Measurements from ENCODE around the gene NOX3.

Gene NOX3

DNA sequence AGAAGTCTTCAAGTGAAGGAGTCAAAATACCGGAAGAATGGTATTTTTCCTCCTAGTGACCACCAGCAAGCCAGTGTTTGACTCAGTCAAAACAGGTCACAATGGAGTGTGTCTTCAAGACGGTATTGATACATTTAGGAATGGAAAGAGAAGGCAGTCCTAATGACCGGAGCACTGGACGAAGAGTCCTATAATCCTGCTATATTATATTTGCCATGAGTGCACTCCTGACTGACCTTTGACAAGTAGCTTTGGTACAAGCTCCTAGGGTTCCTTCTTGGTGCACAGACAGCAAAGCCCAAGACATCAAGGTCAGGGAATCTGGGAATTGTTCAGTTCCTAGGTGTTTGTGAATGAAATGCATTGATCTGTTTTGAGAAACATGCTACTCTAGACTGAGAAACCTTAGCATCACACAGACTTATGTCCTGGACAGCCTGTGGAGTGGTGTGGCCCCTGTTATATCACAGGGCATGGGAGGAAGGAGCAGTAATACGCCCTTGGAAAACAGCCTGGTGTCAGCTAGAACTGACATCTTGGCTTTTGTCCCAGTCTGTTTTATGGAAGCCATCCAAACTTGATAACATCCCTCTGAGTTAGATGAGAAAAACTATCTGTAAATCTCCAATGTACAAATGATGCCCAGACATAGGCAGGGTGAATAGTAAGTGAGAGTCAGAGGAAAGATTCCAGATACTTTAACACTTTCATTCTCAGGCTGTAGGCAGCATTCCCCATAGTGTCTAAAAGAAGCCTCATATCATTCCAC is 18.5 kb downstream of the NOX3 start:
- DNase-seq = no peak

GRCh38 chr6:155434829-155435423 is 20.7 kb downstream of the NOX3 start:
- DNase-seq = no peak

DNA sequence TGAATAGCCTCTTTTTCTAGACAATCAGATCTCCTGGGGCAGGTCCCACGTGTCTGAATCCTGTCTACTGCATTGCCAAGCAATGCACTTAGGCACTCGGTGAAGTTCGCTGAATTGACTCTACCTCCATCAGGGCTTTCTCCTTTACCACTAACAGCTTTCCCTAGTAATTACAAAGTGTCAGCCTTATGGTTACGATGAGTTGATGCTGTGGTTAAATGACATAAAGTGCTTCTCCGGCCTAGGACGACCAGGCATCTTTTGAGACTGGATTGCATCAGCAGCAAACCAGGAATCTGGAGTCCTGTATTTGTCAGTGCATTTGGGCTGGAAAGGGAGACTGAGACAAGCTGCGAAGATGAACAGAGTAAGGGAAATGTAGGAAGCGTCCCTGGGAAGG is 21.5 kb downstream of the NOX3 start:
- DNase-seq = no peak

DNA sequence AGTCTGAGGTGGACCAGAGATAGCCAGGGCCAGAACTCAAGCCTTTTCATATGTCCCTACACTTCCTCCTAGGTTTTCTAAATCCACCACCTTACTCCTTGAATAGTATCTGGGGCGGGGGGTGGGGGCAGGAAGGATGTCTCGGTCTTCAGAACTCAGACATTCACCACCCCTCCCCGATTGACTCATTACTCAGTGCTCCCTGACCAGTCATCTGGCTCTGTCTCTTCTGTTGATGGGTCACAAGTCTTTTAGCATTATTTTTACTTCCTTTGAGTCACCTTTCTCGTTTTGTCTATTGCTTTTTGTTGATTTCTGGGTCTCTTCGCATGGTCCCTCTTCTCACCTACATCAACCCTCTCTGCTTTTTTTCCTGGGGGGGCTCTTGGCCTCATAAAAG is 23.3 kb downstream of the NOX3 start:
- no peak for DNase-seq

- no peak for DNase-seq
Measured at GRCh38 chr6:155429321-155429893, 26.2 kb downstream of the NOX3 start.

GRCh38 chr6:155426408-155426945 is 29.2 kb downstream of the NOX3 start:
- DNase-seq = no peak

GRCh38 chr6:155424181-155424580 is 31.5 kb downstream of the NOX3 start:
- no peak for DNase-seq

DNA sequence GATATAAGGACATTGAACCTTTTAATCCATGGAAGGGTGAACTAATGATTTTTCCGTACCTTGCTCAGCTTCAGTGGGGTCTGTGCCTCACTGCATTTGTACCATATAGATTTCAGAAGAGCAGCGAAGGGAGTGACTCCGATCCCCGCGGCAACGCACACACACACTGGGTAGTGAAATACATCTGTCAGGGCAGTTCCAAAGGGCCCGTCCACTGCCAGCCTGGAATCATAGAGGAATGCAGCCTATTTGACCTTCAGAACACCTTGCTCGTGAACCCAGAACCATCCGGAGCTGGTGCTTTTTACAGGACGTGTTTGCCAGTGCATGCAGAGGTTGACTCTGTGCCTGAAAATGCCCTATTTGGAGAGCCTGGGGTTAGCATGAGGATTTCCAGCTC is 33.0 kb downstream of the NOX3 start:
- no peak for DNase-seq

GRCh38 chr6:155420492-155420891 is 35.1 kb downstream of the NOX3 start:
- DNase-seq = no peak

- no peak for DNase-seq
Measured at GRCh38 chr6:155419161-155419560, 36.5 kb downstream of the NOX3 start.

DNA sequence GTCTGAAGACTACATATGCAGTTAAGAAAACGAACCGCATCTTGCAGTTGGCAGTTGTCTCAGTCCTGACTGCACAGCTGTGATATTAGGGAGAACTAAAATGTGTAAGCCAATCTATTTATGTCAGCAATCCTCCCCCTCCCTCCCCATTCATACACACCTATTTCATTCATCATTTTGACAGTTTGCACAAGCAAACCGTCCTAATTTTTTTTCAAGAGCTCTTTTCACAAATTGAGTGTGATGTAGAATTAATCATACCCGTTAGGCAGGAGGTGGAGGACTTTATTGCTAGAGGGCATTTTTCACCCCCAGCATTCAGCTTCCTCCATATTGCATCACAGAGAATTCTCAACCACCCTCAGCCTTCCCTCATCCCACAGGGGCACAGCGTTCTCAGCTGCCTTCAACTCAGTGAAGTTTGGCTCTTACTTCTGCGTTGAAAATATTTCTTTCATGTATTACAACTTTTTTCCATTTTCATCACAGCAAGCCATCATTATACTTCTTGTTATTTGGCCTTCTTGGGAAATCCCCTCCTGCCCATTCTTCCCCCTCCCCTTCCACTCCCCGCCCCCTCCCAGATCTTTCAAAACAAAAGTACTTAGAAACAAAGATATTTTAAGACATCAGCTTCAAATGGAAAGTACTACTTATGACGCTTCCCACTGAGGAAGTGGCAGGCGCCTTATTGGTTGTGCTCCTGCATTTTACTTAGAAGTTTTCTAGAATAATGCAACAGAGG is 37.5 kb downstream of the NOX3 start:
- peak in 4 of 58 donors; percentile 2 to 14 (median 14) for DNase-seq

GRCh38 chr6:155417454-155417853 is 38.2 kb downstream of the NOX3 start:
- no peak for DNase-seq

DNA sequence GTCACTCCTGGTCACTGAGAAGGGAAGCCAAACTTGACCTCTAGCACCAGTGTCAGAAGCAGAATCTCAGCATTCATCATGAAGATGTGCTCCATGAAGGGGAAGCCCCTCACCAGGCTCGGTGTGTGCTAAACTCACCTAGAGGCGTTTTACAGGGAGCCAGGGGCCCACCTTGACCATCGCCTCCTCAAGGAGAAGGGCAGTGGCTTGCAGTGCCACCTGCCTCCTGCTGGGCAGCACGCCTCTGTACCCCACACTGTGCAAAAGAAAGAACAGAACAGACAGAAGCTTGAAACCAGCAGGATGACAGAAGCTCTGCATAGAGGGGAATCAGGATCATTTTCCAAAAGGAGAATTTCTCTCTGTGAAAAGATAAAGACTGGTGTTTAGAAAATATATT is 39.7 kb downstream of the NOX3 start:
- DNase-seq = no peak

DNA sequence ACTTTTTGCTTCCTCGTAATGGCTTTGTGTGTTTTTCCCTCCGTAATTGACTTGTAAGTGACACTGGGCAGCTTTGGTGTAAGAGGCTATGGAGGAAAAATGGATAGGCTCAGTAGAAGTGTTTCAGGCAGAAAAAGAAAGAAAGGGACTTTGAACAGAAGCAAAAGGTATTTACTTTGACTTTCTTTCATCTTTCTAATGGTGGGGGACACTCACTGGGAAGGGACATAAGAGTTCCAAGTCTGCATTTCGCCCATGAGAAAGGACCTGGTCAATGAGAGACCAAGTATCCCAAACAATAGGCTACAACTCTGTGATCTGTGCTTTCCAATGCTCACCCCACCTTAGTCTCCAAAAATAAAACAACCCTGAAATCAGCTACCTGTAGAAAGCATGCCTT is 41.6 kb downstream of the NOX3 start:
- no peak for DNase-seq

DNA sequence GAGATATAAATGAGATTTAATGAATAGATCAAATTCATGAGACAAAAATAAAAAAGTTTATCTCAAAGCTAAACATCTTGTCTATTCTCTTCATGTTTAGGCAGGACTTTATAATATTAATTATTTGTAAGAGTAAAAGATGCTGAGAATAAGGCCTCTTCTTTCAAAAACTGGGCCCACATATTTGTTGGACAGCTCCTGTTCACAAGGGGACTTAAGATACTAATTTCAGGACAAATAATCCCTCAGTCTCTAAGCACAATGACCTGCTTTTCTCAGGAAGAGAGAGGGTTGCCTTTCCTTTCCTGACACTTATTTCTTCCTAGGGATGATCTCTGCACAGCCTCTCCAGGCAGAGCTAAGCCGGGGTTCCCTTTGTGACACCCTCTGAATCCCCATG is 43.3 kb downstream of the NOX3 start:
- DNase-seq = no peak

DNA sequence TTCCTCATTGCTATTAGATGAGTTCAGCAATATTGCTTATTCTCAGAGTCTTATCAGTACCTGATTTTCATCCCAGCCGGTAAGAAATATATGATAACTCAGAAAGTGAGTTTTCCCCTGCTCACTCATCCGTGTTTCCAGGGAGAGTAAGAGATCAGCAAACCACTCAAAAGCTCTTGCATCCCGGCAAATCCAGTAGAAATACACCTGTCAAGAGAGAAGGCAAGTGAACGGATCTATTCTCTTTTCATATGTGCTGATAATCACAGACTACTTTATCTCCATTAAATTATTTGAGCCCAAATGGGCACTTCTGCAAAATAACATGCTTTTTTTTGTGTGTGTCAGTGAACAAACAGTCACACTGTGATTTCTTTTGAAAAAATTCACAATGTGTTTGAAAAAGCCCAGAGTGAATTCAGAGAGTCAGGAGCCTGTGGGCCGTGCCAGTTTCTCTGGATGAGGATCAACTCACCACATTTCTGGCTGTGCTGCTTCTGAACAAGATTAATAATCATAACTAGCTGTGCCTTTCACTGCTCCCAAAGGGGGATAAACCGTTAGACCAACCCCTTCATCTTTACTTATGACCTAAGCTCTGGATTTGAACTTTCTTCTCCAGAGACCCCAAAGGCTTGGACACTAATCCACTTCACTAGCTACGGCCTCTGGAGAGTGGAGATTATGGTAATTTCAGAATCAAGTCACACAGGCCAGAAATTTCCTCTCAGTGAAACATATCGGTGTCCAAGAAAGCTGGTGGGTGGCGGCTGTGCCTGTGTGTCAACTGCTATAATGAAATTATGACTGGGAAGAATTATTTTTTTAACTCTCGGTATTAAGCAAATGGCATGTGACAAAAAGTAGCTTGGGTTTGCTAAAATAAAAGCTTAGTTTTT is 44.2 kb downstream of the NOX3 start:
- peak in 1 of 58 donors; percentile 1 for DNase-seq

- DNase-seq = no peak
Measured at GRCh38 chr6:155409391-155409790, 46.2 kb downstream of the NOX3 start.

DNA sequence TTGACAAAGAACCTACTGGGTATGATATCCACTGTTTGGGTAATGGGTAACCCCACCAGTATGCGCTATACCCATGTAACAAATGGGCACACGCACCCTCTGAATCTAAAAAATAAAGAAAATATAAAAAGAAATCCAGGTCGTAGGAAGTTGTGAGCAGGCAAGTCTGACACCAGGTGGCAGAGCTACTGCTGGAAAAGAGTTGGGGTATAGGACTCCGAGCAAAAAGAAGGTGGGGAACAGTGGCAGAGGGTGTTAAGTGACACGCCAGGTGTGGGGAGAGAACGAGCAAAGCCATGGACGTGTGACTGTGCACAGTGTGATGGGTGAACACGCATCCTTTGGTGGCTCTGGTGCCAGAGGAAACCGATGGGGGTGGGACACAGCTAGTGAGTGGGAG is 46.7 kb downstream of the NOX3 start:
- DNase-seq = no peak

DNA sequence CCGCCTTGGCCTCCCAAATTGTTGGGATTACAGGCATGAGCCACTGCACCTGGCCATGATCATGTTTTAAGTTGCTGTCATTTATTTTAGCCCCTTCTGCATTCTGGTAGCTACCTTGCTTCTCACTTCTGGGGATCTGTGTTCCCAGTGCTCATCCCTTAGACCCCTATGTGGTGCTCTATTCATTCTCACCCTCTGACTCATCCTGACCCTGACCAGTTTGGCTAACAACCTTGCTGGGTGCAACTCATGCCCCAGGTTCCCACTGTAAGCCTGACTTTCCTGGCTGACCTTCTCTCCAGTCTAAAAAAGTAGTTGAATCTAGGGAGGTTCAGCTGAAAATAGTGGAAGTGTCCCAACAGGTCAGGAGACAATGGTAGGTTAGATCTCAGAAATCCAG is 47.4 kb downstream of the NOX3 start:
- DNase-seq = no peak

DNA sequence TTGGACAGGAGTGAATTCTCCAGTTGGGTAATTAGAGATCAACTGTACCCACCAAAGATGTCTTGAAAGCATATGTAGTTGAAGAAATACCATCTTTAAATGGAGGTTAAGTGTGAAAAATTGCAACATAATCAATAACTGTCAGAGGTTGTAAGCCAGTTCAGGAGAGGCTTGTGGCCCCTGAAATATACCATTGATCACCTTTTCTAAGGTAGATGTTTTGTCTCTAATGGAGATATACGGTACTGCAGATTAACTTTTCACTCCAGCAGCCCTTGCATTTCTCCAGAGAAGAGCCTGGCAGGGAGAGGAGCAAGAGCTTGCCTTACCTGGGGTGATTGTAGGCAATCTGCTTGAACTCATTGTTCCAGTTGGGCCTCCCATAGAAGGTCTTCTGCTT is 48.8 kb downstream of the NOX3 start:
- no peak for DNase-seq

GRCh38 chr6:155404937-155405336 is 50.7 kb downstream of the NOX3 start:
- DNase-seq = no peak

Measured in anterior cingulate cortex (tissue), 58 donors.